ENCODE results near the gene SPDEF.

SPDEF gene

DNA sequence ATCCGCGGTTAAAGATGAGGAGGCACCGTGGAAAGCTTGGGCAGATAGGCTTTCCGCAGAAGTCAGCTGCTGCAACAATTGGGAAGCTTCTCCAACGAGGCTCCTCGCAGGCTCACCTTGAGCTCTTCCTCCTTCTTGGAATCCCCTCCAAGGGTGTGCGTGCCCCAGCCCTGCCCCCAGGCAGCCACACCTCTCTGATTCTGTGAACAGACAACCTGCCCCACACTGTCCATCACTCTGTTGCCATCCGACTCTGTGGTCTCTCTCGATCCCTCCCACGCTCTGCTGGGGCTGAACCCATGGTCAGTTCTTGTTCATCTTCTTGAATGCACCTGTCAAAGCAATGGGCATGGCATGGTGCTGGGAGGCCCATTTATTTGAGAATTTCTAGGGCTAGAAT lies 58.7 kb downstream of the SPDEF start:
- TF ChIP-seq, protein P1, sequence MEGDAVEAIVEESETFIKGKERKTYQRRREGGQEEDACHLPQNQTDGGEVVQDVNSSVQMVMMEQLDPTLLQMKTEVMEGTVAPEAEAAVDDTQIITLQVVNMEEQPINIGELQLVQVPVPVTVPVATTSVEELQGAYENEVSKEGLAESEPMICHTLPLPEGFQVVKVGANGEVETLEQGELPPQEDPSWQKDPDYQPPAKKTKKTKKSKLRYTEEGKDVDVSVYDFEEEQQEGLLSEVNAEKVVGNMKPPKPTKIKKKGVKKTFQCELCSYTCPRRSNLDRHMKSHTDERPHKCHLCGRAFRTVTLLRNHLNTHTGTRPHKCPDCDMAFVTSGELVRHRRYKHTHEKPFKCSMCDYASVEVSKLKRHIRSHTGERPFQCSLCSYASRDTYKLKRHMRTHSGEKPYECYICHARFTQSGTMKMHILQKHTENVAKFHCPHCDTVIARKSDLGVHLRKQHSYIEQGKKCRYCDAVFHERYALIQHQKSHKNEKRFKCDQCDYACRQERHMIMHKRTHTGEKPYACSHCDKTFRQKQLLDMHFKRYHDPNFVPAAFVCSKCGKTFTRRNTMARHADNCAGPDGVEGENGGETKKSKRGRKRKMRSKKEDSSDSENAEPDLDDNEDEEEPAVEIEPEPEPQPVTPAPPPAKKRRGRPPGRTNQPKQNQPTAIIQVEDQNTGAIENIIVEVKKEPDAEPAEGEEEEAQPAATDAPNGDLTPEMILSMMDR (IDR thresholded peaks at IDR 0.05; ENCODE audit: extremely low read depth, missing control alignments): no peak
- no peak for DNase-seq (ENCODE audit: low spot score)

DNA sequence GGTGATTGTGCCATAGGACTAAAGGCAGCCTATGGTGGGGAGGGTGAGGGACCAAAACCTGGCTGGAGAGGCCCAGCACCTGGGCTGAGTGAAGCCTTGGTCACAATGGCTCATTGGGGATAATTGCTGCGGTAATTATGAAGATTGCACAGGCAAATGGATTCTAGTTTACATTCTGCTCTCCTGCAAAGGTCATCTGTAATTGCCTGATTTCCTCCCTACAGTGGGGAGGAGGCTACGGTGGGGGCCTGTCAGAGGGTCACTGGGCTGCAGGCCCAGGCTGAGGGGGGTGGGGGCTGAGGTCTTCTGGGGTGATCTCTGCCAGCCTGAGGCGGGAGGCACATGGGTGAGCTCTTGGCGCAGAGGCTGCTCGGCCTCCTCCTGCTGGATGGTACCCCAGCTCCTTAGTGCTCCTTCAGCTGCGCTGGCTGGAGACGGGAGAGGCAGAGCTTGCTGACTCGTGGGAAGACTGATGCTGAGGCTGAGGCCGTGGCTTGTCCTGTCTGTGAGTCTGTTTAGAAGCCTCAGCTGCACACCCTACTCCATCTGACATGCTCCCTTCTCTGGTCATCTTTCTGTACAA lies 59.9 kb downstream of the SPDEF start:
- DNase-seq (ENCODE audit: low spot score): no peak
- TF ChIP-seq, protein P1 (IDR thresholded peaks at IDR 0.05; ENCODE audit: extremely low read depth, missing control alignments): no peak

DNA sequence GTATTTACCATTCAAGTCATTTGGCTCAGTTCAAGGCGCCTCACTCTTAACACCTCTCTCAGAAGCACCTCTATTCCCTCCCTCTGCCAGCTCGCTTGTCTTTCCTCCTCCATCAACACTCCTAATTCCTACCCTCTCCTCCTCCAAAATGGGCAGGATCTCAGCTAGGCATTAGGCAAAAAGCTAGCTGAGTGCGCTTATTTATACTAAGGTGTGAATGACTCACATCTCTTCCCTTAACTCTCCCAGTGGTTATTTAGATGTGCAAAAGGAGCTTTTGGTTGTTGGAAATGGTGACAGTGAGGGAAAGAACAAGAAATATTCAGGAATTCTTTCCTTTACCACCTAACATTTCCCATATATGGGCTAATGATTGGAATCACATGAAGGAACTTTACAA lies 61.2 kb downstream of the SPDEF start:
- TF ChIP-seq, protein P1 (IDR thresholded peaks at IDR 0.05; ENCODE audit: extremely low read depth, missing control alignments): no peak
- DNase-seq (ENCODE audit: low spot score): no peak

DNA sequence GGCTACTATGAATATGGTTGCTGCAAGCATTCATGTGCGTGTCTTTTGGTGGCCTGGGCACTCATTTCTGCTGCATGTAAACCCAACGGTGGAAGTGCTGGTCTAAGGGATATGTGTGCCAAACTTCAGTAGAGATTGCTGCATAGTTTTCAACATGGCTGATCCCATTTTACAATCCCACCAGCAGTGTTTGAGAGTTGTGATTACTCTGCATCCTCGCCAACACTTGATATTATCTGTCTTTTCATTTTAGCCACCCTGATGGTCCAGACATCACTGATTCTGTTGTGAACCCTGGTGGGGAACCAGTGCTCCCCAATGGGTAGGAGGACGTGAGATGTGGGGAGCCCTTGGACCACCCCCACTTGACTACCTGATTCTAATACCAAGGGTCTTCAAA lies 62.8 kb downstream of the SPDEF start:
- no peak for DNase-seq (ENCODE audit: low spot score)
- TF ChIP-seq, protein P1 (IDR thresholded peaks at IDR 0.05; ENCODE audit: extremely low read depth, missing control alignments): no peak

DNA sequence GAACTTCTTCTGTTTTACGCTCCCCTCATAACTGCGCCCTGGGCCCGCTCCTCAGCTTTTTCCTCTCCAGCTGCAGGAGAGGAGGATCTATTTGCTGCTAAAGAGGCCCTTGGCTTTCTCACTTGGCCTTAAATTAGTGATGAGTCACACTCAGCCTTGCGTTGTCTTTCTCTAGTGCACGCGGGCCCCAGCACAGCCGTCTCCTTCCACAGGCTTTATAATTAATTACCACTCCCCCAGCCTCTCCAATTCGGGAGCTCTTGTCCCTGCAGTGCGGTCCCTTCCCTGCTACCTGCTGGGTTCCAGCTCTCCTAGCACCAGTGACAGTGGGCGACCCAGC lies 65.1 kb downstream of the SPDEF start:
- TF ChIP-seq, protein P1 (IDR thresholded peaks at IDR 0.05; ENCODE audit: extremely low read depth, missing control alignments): no peak
- no peak for DNase-seq (ENCODE audit: low spot score)

DNA sequence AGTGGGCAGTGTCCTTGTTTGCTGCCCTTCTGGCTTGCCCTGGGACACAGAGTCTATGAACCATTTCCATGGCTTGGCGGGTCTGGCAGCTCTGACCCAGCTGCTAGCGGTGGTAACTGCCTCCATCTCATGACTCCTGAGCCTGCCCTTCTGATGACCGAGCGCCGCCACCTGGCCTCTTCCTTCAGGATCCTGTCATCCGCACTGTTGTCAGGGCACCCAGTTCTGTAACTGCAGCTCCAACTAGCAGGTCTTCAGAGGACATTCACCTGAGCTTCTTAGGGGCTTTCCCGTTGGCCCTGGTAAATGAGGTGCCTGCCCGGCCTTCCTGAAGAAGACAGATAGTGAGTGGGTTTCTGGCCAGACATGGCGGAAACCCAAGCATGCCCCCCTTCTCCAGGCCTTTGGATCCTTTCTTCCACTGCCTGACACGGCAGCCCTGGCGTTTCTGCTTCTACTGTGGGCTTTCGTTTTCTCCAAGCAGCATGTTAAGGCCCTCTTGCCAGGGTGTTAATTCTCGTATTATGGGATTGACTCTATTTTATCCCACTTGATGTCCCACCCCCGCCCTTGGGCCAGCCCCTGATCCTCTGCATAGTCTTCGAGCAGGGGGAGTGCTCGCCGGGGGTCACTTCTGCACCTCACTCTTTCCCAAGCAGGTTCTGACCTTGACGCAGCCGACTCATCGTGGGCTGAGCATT lies 65.6 kb downstream of the SPDEF start:
- TF ChIP-seq, protein P1 (IDR thresholded peaks at IDR 0.05; ENCODE audit: extremely low read depth, missing control alignments): no peak
- no peak for DNase-seq (ENCODE audit: low spot score)

DNA sequence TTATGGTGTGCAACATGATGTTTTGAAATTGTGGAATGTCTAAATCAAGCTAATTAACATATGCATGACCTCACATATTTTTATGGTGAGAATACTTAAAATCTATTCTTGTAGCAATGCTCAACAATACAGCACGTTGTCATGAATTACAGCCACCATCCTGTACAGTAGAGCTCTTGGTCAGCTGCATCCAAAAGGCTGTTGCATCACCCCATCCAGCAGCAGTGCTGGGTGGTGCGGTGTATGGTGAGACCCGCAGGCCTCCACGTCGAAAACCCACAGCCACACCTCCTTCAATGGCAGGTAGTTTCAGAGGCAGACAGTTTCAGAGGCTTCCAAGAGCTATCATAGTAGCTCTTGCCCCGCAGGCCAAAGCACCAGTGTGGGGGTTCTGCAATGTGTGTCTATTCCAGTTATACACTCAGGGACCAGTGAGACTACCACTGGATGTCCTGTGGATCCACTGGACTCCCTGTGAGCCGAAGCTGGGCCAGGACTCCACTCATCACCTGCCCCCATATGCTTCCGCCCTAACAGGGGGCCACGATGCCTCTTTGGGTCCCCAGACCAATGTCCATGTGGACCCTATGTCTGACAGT lies 66.8 kb downstream of the SPDEF start:
- no peak for DNase-seq (ENCODE audit: low spot score)
- TF ChIP-seq, protein P1 (IDR thresholded peaks at IDR 0.05; ENCODE audit: extremely low read depth, missing control alignments): no peak
